ENCODE data around the gene BTNL8.

Gene BTNL8

GRCh38 chr5:180898621-180899246 lies at the start of gene BTNL8:
TSS of gene BTNL8 (plus strand) at chr5:180899159. CDS start at chr5:180899311, 152 bp downstream.
- no peak for ATAC-seq
- TF ChIP-seq ARNTL (CRISPR knock-in tag; IDR thresholded peaks at IDR 0.05; ENCODE audit: borderline replicate concordance, low read depth) = no peak
- no peak for TF ChIP-seq ZNF565 (CRISPR knock-in tag; conservative IDR thresholded peaks at IDR 0.05; ENCODE audit: low read depth)
- no peak for TF ChIP-seq CSRNP3 (CRISPR knock-in tag; IDR thresholded peaks at IDR 0.05)
- no peak for TF ChIP-seq ISL1 (CRISPR knock-in tag; IDR thresholded peaks at IDR 0.05)
- TF ChIP-seq BACH2 (CRISPR knock-in tag; IDR thresholded peaks at IDR 0.05; ENCODE audit: borderline replicate concordance) = no peak
- no peak for TF ChIP-seq ESRRG (CRISPR knock-in tag; IDR thresholded peaks at IDR 0.05)
- TF ChIP-seq TCF4 (CRISPR knock-in tag; IDR thresholded peaks at IDR 0.05; ENCODE audit: borderline replicate concordance) = no peak
- TF ChIP-seq SNAI2 (CRISPR knock-in tag; IDR thresholded peaks at IDR 0.05) = no peak
- no peak for TF ChIP-seq TOX (CRISPR knock-in tag; IDR thresholded peaks at IDR 0.05; ENCODE audit: borderline replicate concordance)
- TF ChIP-seq ZNF8 (CRISPR knock-in tag; IDR thresholded peaks at IDR 0.05) = no peak
- no peak for TF ChIP-seq PPARA (CRISPR knock-in tag; IDR thresholded peaks at IDR 0.05; ENCODE audit: borderline replicate concordance)
- TF ChIP-seq GLIS3 (CRISPR knock-in tag; IDR thresholded peaks at IDR 0.05) = no peak
- no peak for TF ChIP-seq ZNF70 (CRISPR knock-in tag; IDR thresholded peaks at IDR 0.05)
- no peak for TF ChIP-seq ZC3H10 (CRISPR knock-in tag; IDR thresholded peaks at IDR 0.05)
- no peak for TF ChIP-seq TSHZ2 (CRISPR knock-in tag; IDR thresholded peaks at IDR 0.05)
- no peak for TF ChIP-seq CSDC2 (CRISPR knock-in tag; IDR thresholded peaks at IDR 0.05)

- ATAC-seq = no peak
- TF ChIP-seq ZC3H10 (CRISPR knock-in tag; IDR thresholded peaks at IDR 0.05) (no peak), ZFP30 (CRISPR knock-in tag; IDR thresholded peaks at IDR 0.05) (no peak), TOX (CRISPR knock-in tag; IDR thresholded peaks at IDR 0.05; ENCODE audit: borderline replicate concordance) (no peak), POU6F1 (CRISPR knock-in tag; IDR thresholded peaks at IDR 0.05; ENCODE audit: borderline replicate concordance, low read depth) (no peak), PATZ1 (CRISPR knock-in tag; IDR thresholded peaks at IDR 0.05; ENCODE audit: borderline replicate concordance) (no peak), BACH2 (CRISPR knock-in tag; IDR thresholded peaks at IDR 0.05; ENCODE audit: borderline replicate concordance) (no peak), PPARA (CRISPR knock-in tag; IDR thresholded peaks at IDR 0.05; ENCODE audit: borderline replicate concordance) (no peak), ZNF70 (CRISPR knock-in tag; IDR thresholded peaks at IDR 0.05) (no peak), ESRRG (CRISPR knock-in tag; IDR thresholded peaks at IDR 0.05) (no peak), CSDC2 (CRISPR knock-in tag; IDR thresholded peaks at IDR 0.05) (no peak), CREB5 (CRISPR knock-in tag; IDR thresholded peaks at IDR 0.05; ENCODE audit: low read depth) (no peak)
Measured at GRCh38 chr5:180849827-180850226, 49.1 kb upstream of the BTNL8 start.

Measured in SK-N-SH treated with all-trans-retinoic acid at 6 μM for 48 hours (cell line).